ENCODE measurements around the gene DPEP1.
A peak's percentile ranks its signal among the peaks of the same experiment; 100 is the strongest.

DPEP1 gene

DNA sequence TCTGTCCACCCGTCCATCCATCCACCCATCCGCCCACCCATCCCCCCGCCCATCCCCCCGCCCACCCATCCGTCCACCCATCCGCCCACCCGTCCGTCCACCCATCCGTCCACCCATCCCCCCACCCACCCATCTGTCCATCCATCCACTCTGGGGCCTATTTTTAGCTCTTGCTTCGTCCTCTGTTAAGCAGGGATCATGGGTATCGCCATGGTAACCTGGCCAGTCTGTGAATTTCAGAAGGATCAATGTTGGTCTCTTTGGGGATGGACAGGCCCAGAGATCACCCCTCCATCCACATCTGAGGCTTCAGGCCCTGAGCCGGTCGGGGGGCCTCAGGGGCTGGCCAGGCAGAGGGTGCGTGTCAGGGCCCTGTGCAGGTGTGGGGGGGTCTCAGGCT lies 15.2 kb upstream of the DPEP1 start:
- TF ChIP-seq, protein P1, sequence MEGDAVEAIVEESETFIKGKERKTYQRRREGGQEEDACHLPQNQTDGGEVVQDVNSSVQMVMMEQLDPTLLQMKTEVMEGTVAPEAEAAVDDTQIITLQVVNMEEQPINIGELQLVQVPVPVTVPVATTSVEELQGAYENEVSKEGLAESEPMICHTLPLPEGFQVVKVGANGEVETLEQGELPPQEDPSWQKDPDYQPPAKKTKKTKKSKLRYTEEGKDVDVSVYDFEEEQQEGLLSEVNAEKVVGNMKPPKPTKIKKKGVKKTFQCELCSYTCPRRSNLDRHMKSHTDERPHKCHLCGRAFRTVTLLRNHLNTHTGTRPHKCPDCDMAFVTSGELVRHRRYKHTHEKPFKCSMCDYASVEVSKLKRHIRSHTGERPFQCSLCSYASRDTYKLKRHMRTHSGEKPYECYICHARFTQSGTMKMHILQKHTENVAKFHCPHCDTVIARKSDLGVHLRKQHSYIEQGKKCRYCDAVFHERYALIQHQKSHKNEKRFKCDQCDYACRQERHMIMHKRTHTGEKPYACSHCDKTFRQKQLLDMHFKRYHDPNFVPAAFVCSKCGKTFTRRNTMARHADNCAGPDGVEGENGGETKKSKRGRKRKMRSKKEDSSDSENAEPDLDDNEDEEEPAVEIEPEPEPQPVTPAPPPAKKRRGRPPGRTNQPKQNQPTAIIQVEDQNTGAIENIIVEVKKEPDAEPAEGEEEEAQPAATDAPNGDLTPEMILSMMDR (IDR thresholded peaks at IDR 0.05; ENCODE audit: low read depth, low read length), result no peak
- no peak for DNase-seq (ENCODE audit: extremely low read depth, low read depth)

DNA sequence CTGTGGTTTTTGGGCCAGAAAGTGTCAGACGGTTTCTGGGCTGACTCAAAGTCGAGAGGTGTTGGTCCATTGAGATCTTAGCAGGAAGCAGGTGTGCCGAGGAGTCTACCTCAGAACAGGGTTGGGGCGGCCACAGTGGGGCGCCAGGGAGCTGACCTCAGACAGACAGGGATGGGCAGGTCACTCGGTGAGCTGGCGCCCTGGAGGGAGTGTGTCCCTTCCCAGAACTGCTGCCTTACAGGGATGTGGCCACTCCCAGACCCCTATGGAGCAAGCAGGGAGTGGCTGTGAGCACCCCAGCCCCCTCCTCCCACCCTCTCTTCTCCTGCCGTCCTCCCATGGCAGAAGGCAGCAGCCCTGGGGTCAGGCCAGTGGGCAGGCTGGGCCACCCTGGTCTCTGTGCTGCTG lies 14.0 kb upstream of the DPEP1 start:
- TF ChIP-seq, protein P1 (IDR thresholded peaks at IDR 0.05; ENCODE audit: low read depth, low read length), result peak; percentile 23
- no peak for DNase-seq (ENCODE audit: extremely low read depth, low read depth)

DNA sequence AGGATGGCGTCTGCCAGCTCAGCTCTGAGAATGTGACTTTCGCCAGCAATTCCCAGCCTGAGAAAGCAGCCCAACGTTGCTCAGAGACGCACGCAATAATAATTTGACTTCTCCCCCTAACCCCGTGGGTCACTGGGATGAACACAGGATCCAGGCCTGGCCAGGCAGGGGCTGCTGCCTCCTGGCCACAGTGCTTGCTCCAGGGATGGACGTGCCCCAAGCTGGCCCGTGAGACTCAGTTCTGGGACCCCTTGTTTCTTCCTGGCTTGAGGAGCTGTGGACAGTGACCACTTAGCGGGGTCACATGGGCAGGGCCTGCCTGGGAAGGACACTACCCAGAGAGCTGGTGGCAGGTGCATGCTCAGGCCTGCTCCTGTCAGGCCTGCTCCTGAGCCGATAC lies 13.5 kb upstream of the DPEP1 start:
- TF ChIP-seq, protein P1 (IDR thresholded peaks at IDR 0.05; ENCODE audit: low read depth, low read length), result no peak
- no peak for DNase-seq (ENCODE audit: extremely low read depth, low read depth)

DNA sequence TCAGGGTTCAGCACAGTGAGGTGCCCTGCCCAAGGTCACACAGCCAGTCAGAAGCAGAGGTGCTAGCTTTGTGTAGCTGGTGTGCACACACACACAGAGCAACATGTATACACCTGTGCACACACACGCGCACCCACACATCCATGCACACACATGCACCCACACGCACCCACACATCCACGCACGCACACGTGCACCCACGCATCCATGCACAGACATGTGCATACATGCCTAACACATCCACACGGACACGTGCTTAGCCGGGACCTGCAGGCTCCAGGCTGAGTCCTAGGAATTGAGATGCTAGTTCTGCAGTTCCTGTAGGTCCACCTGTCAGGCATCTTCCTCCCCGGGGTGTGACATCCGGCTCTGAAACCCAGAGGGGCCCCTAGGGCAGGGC lies 13.0 kb upstream of the DPEP1 start:
- TF ChIP-seq, protein P1 (IDR thresholded peaks at IDR 0.05; ENCODE audit: low read depth, low read length), result no peak
- no peak for DNase-seq (ENCODE audit: extremely low read depth, low read depth)

DNA sequence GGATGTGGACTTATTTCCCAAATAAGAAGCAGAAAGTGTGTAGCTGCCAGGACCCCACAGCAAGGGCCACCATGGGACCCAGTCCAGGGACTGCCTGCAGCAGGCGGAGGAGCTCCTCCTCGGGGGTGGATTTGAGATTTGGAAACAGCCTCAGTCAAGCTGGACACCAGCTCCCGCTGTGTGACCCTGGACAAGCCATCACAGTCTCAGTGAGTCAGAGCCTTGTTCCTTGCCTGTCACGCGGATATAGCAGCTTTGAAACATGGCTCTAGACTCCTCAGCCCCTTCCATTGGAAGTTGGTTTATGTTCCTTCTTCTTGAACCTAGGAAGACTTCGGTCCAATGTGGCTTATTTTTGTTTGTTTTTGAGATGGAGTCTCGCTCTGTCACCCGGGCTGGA lies 12.5 kb upstream of the DPEP1 start:
- no peak for DNase-seq (ENCODE audit: extremely low read depth, low read depth)
- TF ChIP-seq, protein P1 (IDR thresholded peaks at IDR 0.05; ENCODE audit: low read depth, low read length), result no peak

DNA sequence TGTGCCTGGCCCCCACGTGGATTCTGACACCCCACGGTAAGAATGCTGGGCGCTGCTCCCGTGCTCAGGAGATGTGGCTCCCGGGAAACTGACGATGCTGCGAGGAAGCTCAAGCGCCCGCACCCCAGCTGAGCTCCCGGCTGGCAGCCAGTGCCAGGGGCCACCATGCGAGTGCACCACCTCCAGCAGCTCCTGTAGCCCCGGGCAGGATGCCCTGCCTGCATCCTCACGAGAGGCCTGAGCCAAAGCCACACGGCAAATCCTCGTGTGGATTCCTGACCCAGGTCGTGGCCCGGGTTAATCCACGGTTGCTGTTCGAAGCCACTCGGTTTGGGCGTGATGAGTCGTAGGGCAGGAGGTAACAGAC lies 11.6 kb upstream of the DPEP1 start:
- TF ChIP-seq, protein P1 (IDR thresholded peaks at IDR 0.05; ENCODE audit: low read depth, low read length), result no peak
- no peak for DNase-seq (ENCODE audit: extremely low read depth, low read depth)

DNA sequence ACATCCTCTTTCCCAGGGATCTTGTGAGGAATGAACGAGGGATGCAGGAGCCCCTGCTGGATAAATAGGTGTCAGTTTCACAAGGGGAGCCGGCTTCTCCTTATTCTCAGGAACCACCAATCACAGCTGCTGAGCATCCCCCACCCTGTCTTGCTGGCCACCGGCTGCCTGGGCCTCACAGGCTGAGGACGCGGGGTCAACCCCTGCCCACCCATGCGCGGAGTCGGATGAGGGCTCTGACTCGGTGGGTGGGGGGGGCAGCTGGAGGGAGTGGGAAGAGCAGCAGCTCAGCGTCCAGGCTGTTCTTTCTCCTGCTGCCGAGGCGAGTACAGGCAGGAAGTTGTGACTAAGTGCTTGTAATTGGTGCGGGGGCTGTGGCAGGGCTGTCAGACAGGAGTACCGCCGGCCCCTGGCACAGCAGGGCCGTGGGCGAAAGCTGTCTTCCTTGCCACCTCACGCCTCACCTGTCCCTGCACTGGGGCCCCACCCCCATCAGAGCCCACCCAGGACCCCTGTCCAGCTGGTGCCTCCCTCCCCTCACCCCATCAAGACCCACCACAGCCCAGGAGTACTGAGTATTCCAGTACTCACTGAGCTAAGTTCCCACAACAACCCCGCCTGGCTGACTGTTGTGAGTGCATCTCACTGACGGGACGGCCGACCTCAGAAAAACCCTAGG lies 11.0 kb upstream of the DPEP1 start:
- DNase-seq (ENCODE audit: extremely low read depth, low read depth), result no peak
- TF ChIP-seq, protein P1 (IDR thresholded peaks at IDR 0.05; ENCODE audit: low read depth, low read length), result no peak

Measured in AG09319 (cell line).